ENCODE measurements around the gene TPD52L3. TPM values are rescaled to one million over a fixed set of nuclear protein-coding genes. Genes with fewer than 3 reads are reported as not detected.
A peak's percentile ranks its signal among the peaks of the same experiment; 100 is the strongest.

TPD52L3 gene
- total RNA-seq (not detected), polyA plus RNA-seq (not detected), total RNA-seq (not detected)

GRCh38 chr9:6328103-6328502 is at the start of gene TPD52L3:
Gene TPD52L3, plus strand, starts transcription at chr9:6328375. Its CDS starts 221 bp downstream, at chr9:6328596.
- H3K36me3 ChIP-seq (ENCODE audit: control insufficient read depth in 2 of 3, insufficient read depth in 3 of 3, low read length in 3 of 3) = no peaks in the 10 kb centered on the region
- H3K4me3 Mint-ChIP-seq = no peak within 1 kb of the TSS
- ATAC-seq = no peak
- H3K27me3 Mint-ChIP-seq = peaks cover 5 to 27% (median 19%) of the 10 kb centered on the region in 5 donors
- no peaks in the 10 kb centered on the region for H3K27me3 ChIP-seq (ENCODE audit: control insufficient read depth in 2 of 2, insufficient read depth in 2 of 2, low read length in 2 of 2)
- DNase-seq = no peak
- H3K4me1 Mint-ChIP-seq = no peaks in the 10 kb centered on the region
- CTCF ChIA-PET = no interaction called here
- peaks cover 0 to 19% (median 5%) of the 10 kb centered on the region in 11 donors for H3K9me3 Mint-ChIP-seq
- H3K27ac Mint-ChIP-seq = no peak within 1 kb of the TSS
- no peak within 1 kb of the TSS for H3K27ac ChIP-seq (ENCODE audit: low read depth, low read length)
- H3K4me3 ChIP-seq (ENCODE audit: low read length) = no peak within 1 kb of the TSS
- POLR2A ChIA-PET = interaction anchor here (1.0 kb wide), 1 partner anchor 18 kb away, joined by 3 read pairs; no protein-coding TSS in a partner anchor
- H3K36me3 Mint-ChIP-seq = peaks cover 0 to 6% (median 0%) of the 10 kb centered on the region in 5 donors
- intact Hi-C loops (cut with micrococcal nuclease) = no loop called here
- H3K9me3 ChIP-seq (ENCODE audit: control insufficient read depth in 2 of 3, low read length in 3 of 3) = no peaks in the 10 kb centered on the region
- H3K4me1 ChIP-seq (ENCODE audit: control insufficient read depth in 2 of 2, insufficient read depth in 2 of 2, low read length in 2 of 2) = no peaks in the 10 kb centered on the region

DNA sequence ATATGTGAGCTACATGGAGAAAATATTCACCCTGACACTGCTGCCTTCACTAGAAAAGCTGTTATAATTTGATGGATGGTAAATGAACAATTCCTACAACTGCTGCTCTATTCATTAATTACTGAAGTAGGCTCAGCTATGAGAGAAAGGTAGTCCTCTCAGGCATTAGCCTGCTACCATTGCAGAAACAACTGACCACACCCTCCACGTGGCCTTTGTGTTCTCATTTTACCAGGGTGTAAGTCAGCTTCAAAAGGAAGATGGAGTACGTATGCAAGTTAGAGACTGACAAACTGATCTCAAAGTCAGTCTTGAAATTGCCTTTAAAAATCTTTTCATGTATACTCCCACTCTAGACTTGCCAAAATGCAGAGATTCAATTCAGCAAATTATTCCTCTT is 26.3 kb upstream of the TPD52L3 start:
- DNase-seq (no peak), ATAC-seq (no peak)
- Histone ChIP-seq H3K27ac (ENCODE audit: low read depth, low read length) (no peak overlapping the region), H3K36me3 (ENCODE audit: control insufficient read depth in 2 of 3, insufficient read depth in 3 of 3, low read length in 3 of 3) (no peaks in the 10 kb centered on the region), H3K4me1 (ENCODE audit: control insufficient read depth in 2 of 2, insufficient read depth in 2 of 2, low read length in 2 of 2) (no peaks in the 10 kb centered on the region), H3K4me3 (ENCODE audit: low read length) (no peak overlapping the region), H3K27me3 (ENCODE audit: control insufficient read depth in 2 of 2, insufficient read depth in 2 of 2, low read length in 2 of 2) (peaks cover 0 to 4% of the 10 kb centered on the region in 2 donors), H3K9me3 (ENCODE audit: control insufficient read depth in 2 of 3, low read length in 3 of 3) (no peaks in the 10 kb centered on the region)
- Mint-ChIP-seq H3K9me3 (peaks cover 0 to 7% (median 0%) of the 10 kb centered on the region in 11 donors), H3K36me3 (no peaks in the 10 kb centered on the region), H3K4me1 (no peaks in the 10 kb centered on the region), H3K27me3 (peaks cover 5 to 17% (median 15%) of the 10 kb centered on the region in 5 donors), H3K4me3 (no peak overlapping the region), H3K27ac (no peak overlapping the region)
- ChIA-PET CTCF (no interaction called here), POLR2A (no interaction called here)
- intact Hi-C loops (cut with micrococcal nuclease) = loop anchor here in 1 of 2 donors (10.0 kb wide), 1 partner anchor 507 kb away; no protein-coding TSS in a partner anchor

- Mint-ChIP-seq H3K4me3 (no peak overlapping the region), H3K9me3 (peaks cover 0 to 7% (median 0%) of the 10 kb centered on the region in 11 donors), H3K27ac (no peak overlapping the region), H3K36me3 (no peaks in the 10 kb centered on the region), H3K4me1 (no peaks in the 10 kb centered on the region), H3K27me3 (peaks cover 5 to 19% (median 16%) of the 10 kb centered on the region in 5 donors)
- no peak overlapping the region for H3K4me3 ChIP-seq (ENCODE audit: low read length)
- ATAC-seq (no peak), DNase-seq (no peak)
- intact Hi-C loops (cut with micrococcal nuclease) = loop anchor here in 1 of 2 donors (10.0 kb wide), 1 partner anchor 508 kb away; no protein-coding TSS in a partner anchor
- H3K27ac ChIP-seq (ENCODE audit: low read depth, low read length) = no peak overlapping the region
- no peaks in the 10 kb centered on the region for H3K4me1 ChIP-seq (ENCODE audit: control insufficient read depth in 2 of 2, insufficient read depth in 2 of 2, low read length in 2 of 2)
- H3K36me3 ChIP-seq (ENCODE audit: control insufficient read depth in 2 of 3, insufficient read depth in 3 of 3, low read length in 3 of 3) = no peaks in the 10 kb centered on the region
- ChIA-PET POLR2A (no interaction called here), CTCF (no interaction called here)
- H3K9me3 ChIP-seq (ENCODE audit: control insufficient read depth in 2 of 3, low read length in 3 of 3) = no peaks in the 10 kb centered on the region
- H3K27me3 ChIP-seq (ENCODE audit: control insufficient read depth in 2 of 2, insufficient read depth in 2 of 2, low read length in 2 of 2) = peaks cover 0 to 4% of the 10 kb centered on the region in 2 donors
Observed at GRCh38 chr9:6302417-6302816, 25.8 kb upstream of the TPD52L3 start.

DNA sequence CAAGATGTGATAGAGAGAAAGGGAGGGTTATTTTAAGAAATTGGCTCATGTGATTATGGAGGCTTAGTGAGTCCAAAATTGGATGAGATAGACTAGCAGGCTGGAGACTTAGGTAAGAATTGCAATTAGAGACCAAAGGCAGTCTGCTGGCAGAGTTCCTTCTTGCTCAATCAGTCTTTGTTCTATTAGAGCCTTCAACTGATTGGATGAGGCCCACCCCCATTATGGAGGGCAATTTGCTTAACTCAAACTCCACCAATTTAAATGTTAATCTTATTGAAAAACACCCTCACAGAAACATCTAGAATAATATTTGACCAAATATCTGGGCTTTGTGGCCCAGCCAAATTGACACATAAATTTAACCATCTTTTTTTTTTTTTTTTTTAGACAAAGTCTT is 23.9 kb upstream of the TPD52L3 start:
- no peak overlapping the region for H3K4me3 Mint-ChIP-seq
- no peak for ATAC-seq

GRCh38 chr9:6305954-6306563 is 22.1 kb upstream of the TPD52L3 start:
- H3K36me3 Mint-ChIP-seq = no peaks in the 10 kb centered on the region
- H3K27ac Mint-ChIP-seq = no peak overlapping the region
- H3K4me1 ChIP-seq (ENCODE audit: control insufficient read depth in 2 of 2, insufficient read depth in 2 of 2, low read length in 2 of 2) = no peaks in the 10 kb centered on the region
- H3K9me3 ChIP-seq (ENCODE audit: control insufficient read depth in 2 of 3, low read length in 3 of 3) = no peaks in the 10 kb centered on the region
- ChIA-PET POLR2A (no interaction called here), CTCF (interaction anchor here (0.7 to 1.3 kb wide), 3 partner anchors 185 to 419 kb away, joined by 3 to 5 read pairs (median 4); no protein-coding TSS in a partner anchor)
- H3K4me3 ChIP-seq (ENCODE audit: low read length) = no peak overlapping the region
- H3K9me3 Mint-ChIP-seq = peaks cover 0 to under 1% (median 0%) of the 10 kb centered on the region in 11 donors
- H3K27ac ChIP-seq (ENCODE audit: low read depth, low read length) = no peak overlapping the region
- DNase-seq (peak in 5 of 9 donors; percentile 4 to 19 (median 13)), ATAC-seq (no peak)
- no peaks in the 10 kb centered on the region for H3K36me3 ChIP-seq (ENCODE audit: control insufficient read depth in 2 of 3, insufficient read depth in 3 of 3, low read length in 3 of 3)
- no peaks in the 10 kb centered on the region for H3K4me1 Mint-ChIP-seq
- H3K27me3 ChIP-seq (ENCODE audit: control insufficient read depth in 2 of 2, insufficient read depth in 2 of 2, low read length in 2 of 2) = peaks cover 0 to 4% of the 10 kb centered on the region in 2 donors
- peaks cover 5 to 22% (median 12%) of the 10 kb centered on the region in 5 donors for H3K27me3 Mint-ChIP-seq
- no peak overlapping the region for H3K4me3 Mint-ChIP-seq
- intact Hi-C loops (cut with micrococcal nuclease) = loop anchor here (1.0 to 10.0 kb wide), 5 partner anchors 251 to 511 kb away; no protein-coding TSS in a partner anchor

More for the DNA sequence above, 23.9 kb upstream of the TPD52L3 start:
- Histone ChIP-seq H3K4me1 (ENCODE audit: control insufficient read depth in 2 of 2, insufficient read depth in 2 of 2, low read length in 2 of 2) (no peaks in the 10 kb centered on the region), H3K4me3 (ENCODE audit: low read length) (no peak overlapping the region), H3K36me3 (ENCODE audit: control insufficient read depth in 2 of 3, insufficient read depth in 3 of 3, low read length in 3 of 3) (no peaks in the 10 kb centered on the region), H3K27ac (ENCODE audit: low read depth, low read length) (no peak overlapping the region), H3K27me3 (ENCODE audit: control insufficient read depth in 2 of 2, insufficient read depth in 2 of 2, low read length in 2 of 2) (peaks cover 0 to 4% of the 10 kb centered on the region in 2 donors), H3K9me3 (ENCODE audit: control insufficient read depth in 2 of 3, low read length in 3 of 3) (no peaks in the 10 kb centered on the region)
- no peak overlapping the region for H3K27ac Mint-ChIP-seq
- DNase-seq = no peak
- H3K4me1 Mint-ChIP-seq = no peaks in the 10 kb centered on the region
- H3K27me3 Mint-ChIP-seq = peaks cover 5 to 22% (median 12%) of the 10 kb centered on the region in 5 donors
- H3K36me3 Mint-ChIP-seq = no peaks in the 10 kb centered on the region
- ChIA-PET CTCF (no interaction called here), POLR2A (no interaction called here)
- H3K9me3 Mint-ChIP-seq = peaks cover 0 to 4% (median 0%) of the 10 kb centered on the region in 11 donors
- intact Hi-C loops (cut with micrococcal nuclease) = loop anchor here in 1 of 2 donors (10.0 kb wide), 1 partner anchor 509 kb away; no protein-coding TSS in a partner anchor

GRCh38 chr9:6307551-6308096 is 20.6 kb upstream of the TPD52L3 start:
- H3K27ac ChIP-seq (ENCODE audit: low read depth, low read length) = no peak overlapping the region
- ChIA-PET POLR2A (interaction anchor here (0.5 kb wide), 1 partner anchor 264 kb away, joined by 4 read pairs; no protein-coding TSS in a partner anchor), CTCF (interaction anchor here (0.5 kb wide), 1 partner anchor 331 kb away, joined by 4 read pairs; no protein-coding TSS in a partner anchor)
- intact Hi-C loops (cut with micrococcal nuclease) = loop anchor here in 1 of 2 donors (5.0 to 10.0 kb wide), 2 partner anchors 420 to 513 kb away; no protein-coding TSS in a partner anchor
- H3K27ac Mint-ChIP-seq = no peak overlapping the region
- H3K27me3 Mint-ChIP-seq = peaks cover 5 to 24% (median 12%) of the 10 kb centered on the region in 5 donors
- no peaks in the 10 kb centered on the region for H3K4me1 ChIP-seq (ENCODE audit: control insufficient read depth in 2 of 2, insufficient read depth in 2 of 2, low read length in 2 of 2)
- H3K36me3 ChIP-seq (ENCODE audit: control insufficient read depth in 2 of 3, insufficient read depth in 3 of 3, low read length in 3 of 3) = no peaks in the 10 kb centered on the region
- H3K4me3 Mint-ChIP-seq = no peak overlapping the region
- ATAC-seq (no peak), DNase-seq (no peak)
- H3K9me3 Mint-ChIP-seq = no peaks in the 10 kb centered on the region
- H3K27me3 ChIP-seq (ENCODE audit: control insufficient read depth in 2 of 2, insufficient read depth in 2 of 2, low read length in 2 of 2) = peaks cover 0 to 8% of the 10 kb centered on the region in 2 donors
- H3K36me3 Mint-ChIP-seq = no peaks in the 10 kb centered on the region
- H3K4me3 ChIP-seq (ENCODE audit: low read length) = no peak overlapping the region
- no peaks in the 10 kb centered on the region for H3K9me3 ChIP-seq (ENCODE audit: control insufficient read depth in 2 of 3, low read length in 3 of 3)
- H3K4me1 Mint-ChIP-seq = no peaks in the 10 kb centered on the region
